Heart left ventricle (tissue), 16 donors: ENCODE measurements around the gene SLC25A13. TPM values are rescaled to one million over a fixed set of nuclear protein-coding genes. Genes with fewer than 3 reads are reported as not detected.

Source experiments
- ATAC-seq, 4 donors: fragments of 200-7000 bp; cut with Tn5 transposase; one replicate each; pipeline ENCODE4 v1.9.1; 2020 to 2022; ENCODE audit warnings: moderate library complexity in 4 of 4, mild to moderate bottlenecking in 3 of 4, moderate number of reproducible peaks in 1 of 4
- DNase-seq, 5 donors: peaks; one replicate each; pipeline ENCODE4 v3.0.0-alpha.2; 2020
- H3K27ac ChIP-seq, 12 donors: fragments of 200-600 bp; sonication (generic) in 4 of 12; one replicate each; pipeline versions ENCODE4 v1.5.0 to v1.8.0; 2016 to 2022; ENCODE audit warnings: mild to moderate bottlenecking in 2 of 12
- H3K27me3 ChIP-seq, 9 donors: fragments of 200-600 bp; sonication (generic) in 2 of 9; one replicate each; pipeline versions ENCODE4 v1.5.1 to v1.8.0; 2016 to 2022; ENCODE audit warnings: mild to moderate bottlenecking in 3 of 9
- H3K36me3 ChIP-seq, 9 donors: fragments of 200-600 bp; sonication (generic) in 2 of 9; one replicate each; pipeline versions ENCODE4 v1.5.0 to v1.8.0; 2018 to 2022; ENCODE audit warnings: mild to moderate bottlenecking in 2 of 9
- H3K4me1 ChIP-seq, 12 donors: fragments of 200-600 bp; sonication (generic) in 4 of 12; one replicate each; pipeline versions ENCODE4 v1.5.0 to v1.8.0; 2016 to 2022; ENCODE audit warnings: mild to moderate bottlenecking in 3 of 12
- H3K4me3 ChIP-seq, 12 donors: fragments of 200-600 bp; sonication (generic) in 4 of 12; one replicate each; pipeline versions ENCODE4 v1.5.0 to v1.8.0; 2017 to 2022; ENCODE audit warnings: mild to moderate bottlenecking in 9 of 12, moderate library complexity in 4 of 12
- H3K9me3 ChIP-seq, 12 donors: fragments of 200-600 bp; sonication (generic) in 4 of 12; one replicate each; pipeline versions ENCODE4 v1.5.0 to v1.8.0; 2016 to 2022; ENCODE audit warnings: mild to moderate bottlenecking in 1 of 12
- POLR2A ChIP-seq, 2 donors: fragments of 450-650 bp; IDR thresholded peaks; one replicate each; pipeline ENCODE4 v1.6.1; 2017; ENCODE audit warnings: antibody characterized with exemption in 2 of 2, mild to moderate bottlenecking in 2 of 2, moderate library complexity in 2 of 2
- WGBS, 4 donors: extraction: QIAGEN DNeasy Blood & Tissue Kit in 2 of 4; methylation state at CpG; one replicate each; pipeline versions ENCODE4 v1.1.5 to v1.1.7; 2013 to 2018; 5-methylcytosine and 5-hydroxymethylcytosine counted together
- intact Hi-C, 10 donors: fragments of 100-400 bp; cut with DNase I; formaldehyde crosslinking; loops; one replicate each; pipeline versions ENCODE4 v1.11.1 to v1.14.2; 2022
- polyA plus RNA-seq, 2 donors: library from polyadenylated mRNA; stranded (reverse); fragments of 200-250 nt; gene quantifications; one replicate each; pipeline ENCODE4 v1.2.3, GENCODE V29; 2013
- total RNA-seq, 9 donors: library from RNA; depleted of rRNA in 2 of 9; stranded (reverse); fragments of >200 nt in 2 of 9; fragmentation: NEBNext Ultra II Directional in 3 of 9; extraction: Animal tissue kit (Norgen Biotek cat#: 25700) in 3 of 9; gene quantifications; one replicate each; pipeline versions ENCODE4 v1.1.0 to v1.2.4, GENCODE V29; 2016 to 2023
- TF ChIP-seq, protein P1 (sequence below), 12 donors: fragments of 200-600 bp; sonication (generic) in 4 of 12; IDR thresholded peaks; one replicate each; pipeline versions ENCODE4 v1.5.0 to v1.8.0; 2018 to 2022; ENCODE audit warnings: antibody characterized with exemption in 12 of 12, mild to moderate bottlenecking in 5 of 12
- donor health status: ischemic (EF 13 %, LVEDD 7.1; RV severe dilation, severe dysfunction).
- donor health status: healthy with polysubstance abuse.
- donor health status: DM: no; HTN: yes; CAD: no.
- donor health status: DM: no; HTN: no; CAD: no.
- donor health status: ischemic (EF 25% LVEDD 6.9; RV normal size, moderate dysfunction).
- donor health status: ischemic (EF 25% LVEDD 5.7; RV mildly dilated, moderate dysfunction).
- donor health status: healthy.
- donor health status: DM: yes; HTN: yes; CAD: no.
- donor health status: ischemic (EF 35%, LVEDD 5.7; RV mildly dilated, moderate dysfunction).
- donor health status: nonischemic (EF 11% LVEDD 7.7; RV severe dilation, severe dysfunction).
- donor health status: DM: yes; HTN: yes; CAD: no.
- donor health status: PGD.
- donor health status: ischemic (EF 29% LVEDD 5.4; RV normal size, mild dysfunction).
- donor health status: nonischemic (EF 23%, LVEDD 6.1; RV moderate dilation, normal function).

Gene SLC25A13
- total and polyA plus RNA-seq, 11 donors = 3.7 to 17.9 (median 11.4) TPM

DNA sequence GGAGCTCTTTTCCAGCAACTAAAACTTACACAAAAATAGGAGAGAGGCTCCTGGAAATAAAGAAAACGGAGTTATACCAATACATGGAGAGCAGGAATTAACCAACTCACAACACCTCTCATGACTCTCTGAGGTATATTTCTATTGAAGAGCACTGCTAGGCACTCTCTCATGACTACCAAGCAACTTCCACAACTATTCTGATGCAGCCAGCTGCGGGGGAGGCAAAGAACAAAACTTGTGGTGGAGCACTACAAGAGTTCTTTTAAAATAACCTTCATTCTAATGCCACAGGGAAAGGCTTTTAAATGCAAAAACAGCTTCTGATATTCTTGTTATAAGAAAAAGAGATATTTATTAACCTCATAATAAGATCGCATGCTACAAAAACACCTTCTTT lies 140.7 kb downstream of the SLC25A13 start:
- H3K36me3 ChIP-seq = peaks cover 0 to 86% (median 50%) of the 10 kb centered on the region in 9 donors
- no peaks in the 10 kb centered on the region for H3K27me3 ChIP-seq
- ATAC-seq (no peak), DNase-seq (no peak)
- intact Hi-C loops = no loop called here
- no peaks in the 10 kb centered on the region for H3K9me3 ChIP-seq
- H3K27ac ChIP-seq = no peak overlapping the region
- 89 to 93% (median 90%) methylated on average over 3 of the region's 3 CpGs for WGBS, 4 donors
- no peaks in the 10 kb centered on the region for H3K4me1 ChIP-seq
- no peak overlapping the region for H3K4me3 ChIP-seq
- TF ChIP-seq, protein P1, sequence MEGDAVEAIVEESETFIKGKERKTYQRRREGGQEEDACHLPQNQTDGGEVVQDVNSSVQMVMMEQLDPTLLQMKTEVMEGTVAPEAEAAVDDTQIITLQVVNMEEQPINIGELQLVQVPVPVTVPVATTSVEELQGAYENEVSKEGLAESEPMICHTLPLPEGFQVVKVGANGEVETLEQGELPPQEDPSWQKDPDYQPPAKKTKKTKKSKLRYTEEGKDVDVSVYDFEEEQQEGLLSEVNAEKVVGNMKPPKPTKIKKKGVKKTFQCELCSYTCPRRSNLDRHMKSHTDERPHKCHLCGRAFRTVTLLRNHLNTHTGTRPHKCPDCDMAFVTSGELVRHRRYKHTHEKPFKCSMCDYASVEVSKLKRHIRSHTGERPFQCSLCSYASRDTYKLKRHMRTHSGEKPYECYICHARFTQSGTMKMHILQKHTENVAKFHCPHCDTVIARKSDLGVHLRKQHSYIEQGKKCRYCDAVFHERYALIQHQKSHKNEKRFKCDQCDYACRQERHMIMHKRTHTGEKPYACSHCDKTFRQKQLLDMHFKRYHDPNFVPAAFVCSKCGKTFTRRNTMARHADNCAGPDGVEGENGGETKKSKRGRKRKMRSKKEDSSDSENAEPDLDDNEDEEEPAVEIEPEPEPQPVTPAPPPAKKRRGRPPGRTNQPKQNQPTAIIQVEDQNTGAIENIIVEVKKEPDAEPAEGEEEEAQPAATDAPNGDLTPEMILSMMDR (IDR thresholded peaks at IDR 0.05) = no peak
- no peak for TF ChIP-seq POLR2A (IDR thresholded peaks at IDR 0.05)

DNA sequence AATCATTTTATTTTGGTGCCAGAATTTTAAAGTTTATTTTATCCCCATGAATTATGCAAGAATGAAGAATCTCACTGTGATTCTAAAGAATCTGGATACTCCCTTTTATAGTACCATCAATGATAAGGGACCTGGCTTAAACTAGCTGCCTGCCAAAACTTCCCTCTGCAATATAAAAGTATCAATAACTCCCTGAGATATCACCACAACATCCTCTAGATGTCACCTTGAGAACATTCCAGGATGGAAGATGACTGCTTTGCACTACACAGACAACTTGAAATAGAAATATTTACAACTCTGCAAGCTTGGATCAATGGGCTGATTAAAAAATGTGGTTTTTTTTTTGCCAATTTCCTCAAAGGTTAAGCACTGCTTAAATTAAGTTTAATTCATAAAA lies 142.1 kb downstream of the SLC25A13 start:
- Histone ChIP-seq H3K4me3 (no peak overlapping the region), H3K4me1 (no peaks in the 10 kb centered on the region), H3K36me3 (peaks cover 0 to 86% (median 56%) of the 10 kb centered on the region in 9 donors), H3K27ac (no peak overlapping the region), H3K27me3 (no peaks in the 10 kb centered on the region), H3K9me3 (no peaks in the 10 kb centered on the region)
- DNase-seq = no peak
- intact Hi-C loops = loop anchor here in 1 of 10 donors (10.0 kb wide), 1 partner anchor 145 kb away; the partner anchor contains the start of gene SLC25A13
- ATAC-seq = no peak
- no peak for TF ChIP-seq POLR2A (IDR thresholded peaks at IDR 0.05)
- TF ChIP-seq, protein P1 (IDR thresholded peaks at IDR 0.05) = no peak

DNA sequence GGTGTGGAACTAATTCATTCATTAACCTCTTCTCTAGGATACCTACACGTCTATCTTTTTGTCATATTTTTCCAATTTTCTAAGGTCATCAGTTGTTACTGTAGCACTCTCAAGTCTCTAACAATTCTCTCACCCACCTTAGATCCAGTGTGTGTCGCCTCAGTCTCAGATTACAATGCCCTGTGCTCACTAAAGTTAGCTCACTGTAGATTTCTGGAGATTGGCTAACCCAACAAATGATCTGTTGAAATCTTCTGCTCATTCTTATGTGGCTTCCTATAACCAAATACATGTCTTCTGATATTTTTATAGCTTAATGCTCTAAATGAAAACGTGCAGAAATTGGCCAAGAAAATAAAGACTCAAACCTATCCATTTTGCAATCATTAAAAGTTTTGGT lies 142.6 kb downstream of the SLC25A13 start:
- DNase-seq (no peak), ATAC-seq (no peak)
- H3K36me3 ChIP-seq = peaks cover 0 to 84% (median 56%) of the 10 kb centered on the region in 9 donors
- H3K4me3 ChIP-seq = no peak overlapping the region
- no peaks in the 10 kb centered on the region for H3K9me3 ChIP-seq
- H3K27me3 ChIP-seq = no peaks in the 10 kb centered on the region
- 85 to 88% (median 86%) methylated on average over 3 of the region's 3 CpGs for WGBS, 4 donors
- intact Hi-C loops = loop anchor here in 1 of 10 donors (10.0 kb wide), 1 partner anchor 145 kb away; the partner anchor contains the start of gene SLC25A13
- H3K4me1 ChIP-seq = no peaks in the 10 kb centered on the region
- TF ChIP-seq, protein P1 (IDR thresholded peaks at IDR 0.05) = no peak
- no peak for TF ChIP-seq POLR2A (IDR thresholded peaks at IDR 0.05)
- no peak overlapping the region for H3K27ac ChIP-seq

DNA sequence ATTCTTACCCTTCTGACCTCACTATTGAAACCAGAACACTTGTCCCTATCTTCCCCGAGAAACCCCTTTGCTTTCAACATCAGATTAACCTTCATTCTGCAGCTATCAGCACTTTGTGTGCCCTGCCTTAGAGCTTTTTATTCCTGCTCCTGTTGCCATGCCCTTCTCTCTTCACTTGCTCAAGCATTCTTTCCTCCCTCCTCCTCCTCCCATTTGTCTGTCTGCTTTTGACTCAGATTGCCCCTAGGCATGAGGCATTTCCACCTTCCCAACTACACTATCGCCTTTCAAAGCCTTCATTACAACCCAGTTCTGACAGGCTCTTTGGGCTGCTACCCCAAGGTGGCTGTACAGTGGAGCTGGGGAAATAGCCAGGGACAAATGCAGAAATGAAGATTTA lies 143.3 kb downstream of the SLC25A13 start:
- Histone ChIP-seq H3K36me3 (peaks cover 0 to 84% (median 53%) of the 10 kb centered on the region in 9 donors), H3K4me1 (no peaks in the 10 kb centered on the region), H3K9me3 (no peaks in the 10 kb centered on the region), H3K4me3 (no peak overlapping the region), H3K27ac (no peak overlapping the region), H3K27me3 (no peaks in the 10 kb centered on the region)
- no peak for TF ChIP-seq POLR2A (IDR thresholded peaks at IDR 0.05)
- TF ChIP-seq, protein P1 (IDR thresholded peaks at IDR 0.05) = no peak
- no peak for ATAC-seq
- intact Hi-C loops = loop anchor here in 1 of 10 donors (10.0 kb wide), 1 partner anchor 146 kb away; the partner anchor contains the start of gene SLC25A13
- DNase-seq = no peak
- WGBS, 4 donors = 77 to 90% (median 85%) methylated on average over 2 of the region's 2 CpGs
